ENCODE data around the gene WDR17.
A peak's percentile ranks its signal among the peaks of the same experiment; 100 is the strongest.
"Not testable (repeated sequence)": the region's sequence is repeated elsewhere in the genome, so short reads cannot be mapped to it uniquely, and the experiment has no call there.

The WDR17 gene

GRCh38 chr4:176193938-176194337 is 128.3 kb downstream of the WDR17 start:
- no peak for FAIRE-seq

GRCh38 chr4:176195184-176195978 is 129.7 kb downstream of the WDR17 start, which contains the start of gene SPATA4:
Gene SPATA4, minus strand, starts transcription at chr4:176195585. Its CDS starts 23 bp downstream, at chr4:176195562.
- peak; percentile 57 for FAIRE-seq

- FAIRE-seq: no peak
Measured at GRCh38 chr4:176198316-176198903, 132.8 kb downstream of the WDR17 start.

GRCh38 chr4:176205299-176205698 is 139.7 kb downstream of the WDR17 start:
- no peak for FAIRE-seq

- no peak for FAIRE-seq
Measured at GRCh38 chr4:176207839-176208238, 142.2 kb downstream of the WDR17 start.

- no peak for FAIRE-seq
Measured at GRCh38 chr4:176209535-176209934, 143.9 kb downstream of the WDR17 start.

- no peak for FAIRE-seq
Measured at GRCh38 chr4:176210101-176210500, 144.5 kb downstream of the WDR17 start.

GRCh38 chr4:176210579-176211296 is 145.1 kb downstream of the WDR17 start:
- FAIRE-seq: no peak

GRCh38 chr4:176212351-176212750 is 146.7 kb downstream of the WDR17 start:
- FAIRE-seq: not testable (repeated sequence)

GRCh38 chr4:176217510-176217909 is 151.9 kb downstream of the WDR17 start:
- FAIRE-seq: no peak

- no peak for FAIRE-seq
Measured at GRCh38 chr4:176222149-176222548, 156.5 kb downstream of the WDR17 start.

GRCh38 chr4:176223561-176223960 is 157.9 kb downstream of the WDR17 start:
- no peak for FAIRE-seq

- no peak for FAIRE-seq
Measured at GRCh38 chr4:176226736-176227135, 161.1 kb downstream of the WDR17 start.

GRCh38 chr4:176229645-176230044 is 164.0 kb downstream of the WDR17 start:
- FAIRE-seq: no peak
